Kidney tubule cell (primary cell): ENCODE data around the gene U2AF2.

Experiments used
- DNase-seq: peaks from one replicate; pipeline ENCODE4 v3.0.0-alpha.2; 2018; ENCODE audit warnings: low spot score

U2AF2 gene

DNA sequence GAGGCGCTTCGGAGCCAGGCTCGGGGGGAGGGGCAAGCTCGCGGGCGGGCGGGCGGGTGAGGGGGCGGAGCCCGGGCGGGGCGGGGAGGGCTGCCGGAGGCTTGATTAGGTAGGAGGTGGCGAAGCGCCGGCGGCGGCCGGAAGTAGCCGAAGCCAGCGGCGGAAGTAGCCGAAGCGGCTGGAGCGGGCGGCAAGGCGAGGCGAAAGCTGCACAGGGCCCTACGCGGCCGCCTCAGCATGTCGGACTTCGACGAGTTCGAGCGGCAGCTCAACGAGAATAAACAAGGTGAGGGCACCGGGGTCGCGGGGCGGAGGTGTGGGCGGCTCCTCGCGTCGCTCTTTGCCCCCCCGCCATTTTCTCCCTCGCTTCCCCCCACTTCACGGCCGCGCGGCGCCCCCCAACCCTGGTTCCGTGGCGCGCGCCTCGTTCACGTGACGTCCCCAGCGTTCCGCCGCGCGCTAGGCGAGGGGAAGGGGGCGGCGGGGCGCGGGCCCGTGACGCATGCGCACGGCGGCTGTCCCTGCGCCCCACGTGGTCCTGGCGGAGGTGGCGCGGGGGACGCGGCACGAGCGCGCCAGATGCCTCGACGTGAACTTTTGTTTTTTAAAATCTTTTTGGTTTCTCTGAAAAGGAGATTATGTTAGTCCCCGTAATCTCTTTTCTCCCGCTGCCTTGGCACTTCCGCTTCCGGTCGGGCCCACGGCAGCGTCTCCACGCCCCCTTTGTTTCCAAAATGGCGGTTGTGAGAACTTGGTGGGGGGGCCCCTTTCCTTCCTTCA lies at the start of gene U2AF2:
Gene U2AF2 (plus strand): TSS at position 168 of the 780 bp plus-strand sequence. CDS start 70 bp downstream, at position 238.
- peak; percentile 94 for DNase-seq

DNA sequence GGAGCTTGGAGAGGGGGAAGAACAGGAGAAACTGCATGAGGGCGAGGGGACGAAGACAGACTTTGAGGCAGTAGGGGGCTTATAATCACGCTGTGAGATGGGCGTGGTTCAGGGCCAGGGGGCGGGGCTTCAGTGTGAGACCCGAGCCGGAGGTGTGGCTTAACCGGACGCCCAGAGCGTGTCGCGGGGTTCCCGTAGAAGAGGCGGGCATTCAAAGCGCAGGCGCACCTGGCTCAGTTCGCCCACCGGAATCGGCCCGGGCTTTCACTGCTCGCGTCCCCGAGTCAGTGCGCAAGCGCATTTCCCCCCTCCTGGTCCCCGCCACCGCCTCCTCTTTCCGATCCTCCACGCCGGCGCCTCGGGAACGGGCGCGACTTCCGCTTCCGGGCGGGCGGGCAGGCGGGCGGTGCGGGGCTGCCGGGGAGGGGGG lies 49.6 kb upstream of the U2AF2 start:
- peak; percentile 96 for DNase-seq

DNA sequence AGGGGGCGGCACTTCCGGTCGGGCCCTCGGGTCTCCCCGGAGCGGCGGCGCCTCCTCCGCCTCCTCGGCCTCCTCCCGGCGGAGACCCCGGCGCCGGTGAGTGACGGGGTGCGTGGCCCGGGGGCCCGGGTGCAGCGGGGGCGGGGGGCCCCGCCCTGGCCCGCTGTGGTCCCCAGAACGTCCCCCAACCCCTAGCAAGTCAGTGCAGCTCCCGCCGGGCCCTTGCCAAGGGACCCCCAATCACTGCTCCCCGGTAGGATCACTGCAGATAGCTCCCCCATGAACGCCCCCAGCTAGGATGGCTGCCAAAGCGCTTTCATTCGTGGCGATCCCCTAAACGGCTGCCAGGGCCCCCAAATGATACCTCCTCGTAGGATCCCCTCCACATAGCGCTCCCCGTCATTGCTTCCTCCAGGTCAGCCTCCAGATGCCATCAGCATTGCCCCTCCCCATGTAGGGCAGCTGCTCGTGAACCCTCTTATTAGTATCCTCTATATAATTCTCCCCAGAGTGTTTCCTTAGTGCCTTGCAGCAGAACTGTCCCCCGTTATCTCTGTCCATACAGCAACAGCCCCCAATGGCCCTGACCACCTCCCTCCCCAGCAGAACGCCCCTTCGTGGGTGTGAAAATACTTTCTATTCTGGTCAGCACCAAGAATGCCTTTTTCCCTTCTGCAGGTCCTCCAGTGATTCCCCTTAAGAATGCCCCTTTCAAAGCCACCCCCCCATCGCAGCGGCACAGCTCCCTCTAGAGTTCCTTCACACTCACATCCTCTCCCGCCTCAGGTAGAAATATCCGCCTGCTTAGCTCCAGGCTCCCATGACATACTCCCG lies 49.0 kb upstream of the U2AF2 start, which contains the start of gene ZNF865:
Gene ZNF865 (plus strand): TSS at position 11 of the 834 bp plus-strand sequence. CDS start 7,972 bp downstream, outside the sequence.
- DNase-seq = peak; percentile 88

DNA sequence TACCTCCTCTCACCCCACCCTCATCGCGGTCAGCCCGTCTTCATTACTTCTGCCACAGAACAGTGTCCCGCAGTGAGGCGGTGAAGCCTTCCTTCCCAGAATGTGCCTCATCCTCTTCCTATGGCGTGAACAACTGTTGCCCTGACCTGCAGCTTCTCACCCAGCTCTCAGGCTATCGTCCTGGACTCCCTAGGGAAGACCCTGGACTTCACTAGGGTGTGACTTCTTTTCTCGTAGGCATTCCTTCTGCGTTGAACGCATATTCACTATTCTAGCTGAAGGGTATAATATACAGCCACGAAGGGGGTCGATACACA lies 48.4 kb upstream of the U2AF2 start:
- no peak for DNase-seq

DNA sequence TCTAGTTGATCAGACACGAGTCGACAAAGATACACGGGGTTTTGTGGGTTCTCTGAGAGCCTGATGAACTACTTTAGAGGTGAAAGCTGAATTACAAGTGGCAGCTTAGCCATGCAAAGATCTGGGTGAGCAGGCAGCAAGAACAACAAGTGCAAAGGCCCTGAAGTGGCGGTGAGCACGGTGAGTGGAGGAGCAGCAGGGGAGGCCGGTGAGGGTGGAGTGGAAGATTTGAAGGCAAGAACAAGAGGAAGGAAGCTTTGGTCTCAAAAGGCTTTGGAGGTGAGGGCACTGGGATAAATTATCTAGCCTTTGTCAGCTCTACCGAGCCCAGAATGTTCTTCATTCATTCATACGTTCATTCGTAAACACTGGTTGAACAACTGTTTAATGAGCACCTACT lies 48.0 kb upstream of the U2AF2 start:
- no peak for DNase-seq

DNA sequence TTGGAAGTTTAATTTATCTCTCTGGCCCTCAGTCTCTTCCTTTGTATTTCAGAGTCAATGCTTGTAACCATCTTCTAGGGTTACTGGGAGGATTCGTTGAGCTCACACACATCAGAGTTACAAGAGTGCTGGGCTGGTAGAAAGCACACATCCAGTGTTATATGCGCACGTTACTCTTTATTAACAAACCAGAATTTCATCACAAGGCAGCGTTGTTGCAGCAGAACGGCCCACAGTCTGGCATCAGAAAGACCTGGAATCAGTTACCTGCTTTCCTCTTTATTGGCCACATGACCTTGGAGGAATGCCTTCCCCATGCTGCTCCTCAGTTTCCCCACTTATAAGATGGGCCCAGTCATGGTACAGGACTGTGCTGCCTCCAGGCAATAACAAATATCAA lies 45.5 kb upstream of the U2AF2 start:
- no peak for DNase-seq

DNA sequence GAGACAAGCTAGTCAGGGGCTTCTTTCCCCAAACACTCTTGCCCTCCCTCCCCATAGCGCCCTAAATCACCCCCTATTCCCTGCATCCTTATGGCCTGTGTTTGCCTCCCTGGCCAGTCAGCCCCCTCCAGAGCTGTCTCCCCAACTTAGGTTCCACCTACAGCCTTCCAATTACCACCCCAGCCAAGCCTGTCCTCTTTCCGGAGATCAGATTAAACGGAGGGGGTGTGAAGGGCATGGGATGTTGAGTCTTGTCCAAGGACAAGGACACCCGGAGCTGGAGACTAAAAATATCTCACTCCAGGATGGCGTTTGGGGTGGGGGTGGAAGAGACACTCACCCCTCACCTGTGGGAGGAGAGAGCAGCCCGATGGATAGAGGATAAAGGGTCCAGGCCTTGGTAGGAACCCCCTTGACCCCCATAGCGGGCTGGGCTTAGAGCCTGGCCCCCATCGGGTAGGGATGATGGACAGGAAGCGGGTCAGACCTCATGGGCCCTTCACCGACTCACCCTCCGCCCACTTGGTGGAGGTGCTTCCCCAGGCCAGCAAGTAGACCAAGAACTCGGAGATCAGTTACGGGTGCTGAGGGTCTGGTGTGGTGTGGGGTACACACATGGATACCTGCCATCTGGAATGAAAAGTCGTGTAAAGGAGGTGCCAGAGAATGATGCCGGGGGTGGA lies 43.4 kb upstream of the U2AF2 start:
- DNase-seq = no peak

DNA sequence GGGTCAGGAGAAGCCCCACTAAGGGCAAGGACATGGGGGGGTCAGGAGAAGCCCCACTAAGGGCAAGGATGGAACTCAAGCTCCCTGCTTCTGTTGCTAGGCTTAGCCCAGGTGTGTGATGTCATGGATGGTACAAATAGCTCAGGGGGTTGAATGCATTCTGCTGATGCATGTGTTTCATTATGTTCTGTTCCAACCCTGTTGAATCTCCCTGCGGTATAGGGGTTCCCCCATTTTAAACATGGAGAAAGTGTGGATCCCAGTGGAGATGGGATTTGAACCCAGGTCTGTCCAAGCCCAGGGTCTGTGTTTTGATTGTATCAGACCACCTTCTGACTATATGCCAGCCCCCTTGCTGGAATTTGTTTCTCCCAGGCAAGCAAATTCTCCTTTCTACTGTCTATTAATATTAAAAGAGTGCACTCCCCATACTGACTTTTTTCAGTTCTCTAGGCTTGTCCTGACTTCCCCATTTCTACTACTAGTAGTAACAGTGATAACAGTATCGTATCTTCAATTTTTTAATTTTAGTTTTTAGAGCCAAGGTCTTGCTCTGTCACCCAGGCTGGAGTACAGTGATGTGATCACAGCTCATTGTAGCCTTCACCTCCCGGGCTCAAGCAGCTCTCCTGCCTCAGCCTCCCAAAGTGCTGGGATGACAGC lies 42.7 kb upstream of the U2AF2 start:
- no peak for DNase-seq

DNA sequence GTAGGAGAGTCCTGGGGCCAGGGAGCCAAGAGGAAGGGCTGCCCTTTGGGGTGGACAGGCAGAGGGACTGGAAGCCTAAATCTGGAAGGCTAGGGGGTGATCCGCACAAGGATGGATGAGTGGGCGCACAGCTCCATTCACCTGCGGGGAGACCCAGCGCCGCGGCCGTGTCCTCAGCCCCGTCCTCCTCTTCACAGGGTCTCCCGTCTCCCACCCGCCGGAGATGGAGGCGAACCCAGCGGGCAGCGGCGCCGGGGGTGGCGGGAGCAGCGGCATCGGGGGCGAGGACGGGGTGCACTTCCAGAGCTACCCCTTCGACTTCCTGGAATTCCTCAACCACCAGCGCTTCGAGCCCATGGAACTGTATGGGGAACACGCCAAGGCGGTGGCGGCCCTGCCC lies 41.4 kb upstream of the U2AF2 start:
- no peak for DNase-seq

DNA sequence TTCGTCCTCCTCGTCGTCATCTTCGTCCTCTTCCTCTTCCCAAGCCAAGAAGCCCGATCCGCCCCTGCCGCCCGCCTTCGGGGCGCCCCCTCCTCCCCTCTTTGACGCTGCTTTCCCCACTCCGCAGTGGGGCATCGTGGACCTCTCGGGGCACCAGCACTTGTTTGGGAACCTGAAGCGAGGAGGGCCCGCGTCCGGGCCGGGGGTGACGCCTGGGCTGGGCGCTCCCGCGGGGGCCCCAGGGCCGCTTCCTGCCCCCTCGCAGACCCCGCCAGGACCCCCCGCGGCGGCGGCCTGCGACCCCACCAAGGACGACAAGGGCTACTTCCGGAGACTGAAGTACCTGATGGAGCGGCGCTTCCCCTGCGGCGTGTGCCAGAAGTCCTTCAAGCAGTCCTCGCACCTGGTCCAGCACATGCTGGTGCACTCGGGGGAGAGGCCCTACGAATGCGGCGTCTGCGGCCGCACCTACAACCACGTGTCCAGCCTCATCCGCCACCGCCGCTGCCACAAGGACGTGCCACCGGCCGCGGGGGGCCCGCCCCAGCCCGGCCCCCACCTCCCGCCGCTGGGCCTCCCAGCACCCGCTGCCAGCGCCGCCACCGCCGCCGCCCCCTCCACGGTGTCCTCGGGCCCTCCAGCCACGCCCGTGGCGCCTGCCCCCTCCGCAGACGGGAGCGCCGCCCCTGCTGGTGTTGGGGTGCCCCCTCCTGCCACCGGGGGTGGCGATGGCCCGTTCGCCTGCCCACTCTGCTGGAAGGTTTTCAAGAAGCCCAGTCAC lies 40.7 kb upstream of the U2AF2 start:
- no peak for DNase-seq

DNA sequence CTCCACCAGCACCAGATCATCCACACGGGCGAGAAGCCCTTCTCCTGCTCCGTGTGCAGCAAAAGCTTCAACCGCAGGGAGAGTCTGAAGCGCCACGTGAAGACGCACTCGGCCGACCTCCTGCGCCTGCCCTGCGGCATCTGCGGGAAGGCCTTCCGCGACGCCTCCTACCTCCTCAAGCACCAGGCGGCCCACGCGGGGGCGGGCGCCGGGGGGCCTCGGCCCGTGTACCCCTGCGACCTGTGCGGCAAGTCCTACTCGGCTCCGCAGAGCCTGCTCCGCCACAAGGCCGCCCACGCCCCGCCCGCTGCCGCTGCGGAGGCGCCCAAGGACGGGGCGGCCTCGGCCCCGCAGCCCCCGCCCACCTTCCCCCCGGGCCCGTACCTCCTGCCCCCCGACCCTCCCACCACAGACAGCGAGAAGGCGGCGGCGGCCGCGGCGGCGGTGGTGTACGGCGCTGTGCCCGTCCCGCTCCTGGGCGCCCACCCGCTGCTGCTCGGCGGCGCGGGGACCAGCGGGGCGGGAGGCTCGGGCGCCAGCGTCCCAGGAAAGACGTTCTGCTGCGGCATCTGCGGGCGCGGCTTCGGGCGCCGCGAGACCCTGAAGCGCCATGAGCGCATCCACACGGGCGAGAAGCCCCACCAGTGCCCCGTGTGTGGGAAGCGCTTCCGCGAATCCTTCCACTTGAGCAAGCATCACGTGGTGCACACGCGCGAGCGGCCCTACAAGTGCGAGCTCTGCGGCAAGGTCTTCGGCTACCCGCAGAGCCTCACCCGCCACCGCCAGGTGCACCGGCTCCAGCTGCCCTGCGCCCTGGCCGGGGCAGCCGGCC lies 39.9 kb upstream of the U2AF2 start:
- DNase-seq = no peak

DNA sequence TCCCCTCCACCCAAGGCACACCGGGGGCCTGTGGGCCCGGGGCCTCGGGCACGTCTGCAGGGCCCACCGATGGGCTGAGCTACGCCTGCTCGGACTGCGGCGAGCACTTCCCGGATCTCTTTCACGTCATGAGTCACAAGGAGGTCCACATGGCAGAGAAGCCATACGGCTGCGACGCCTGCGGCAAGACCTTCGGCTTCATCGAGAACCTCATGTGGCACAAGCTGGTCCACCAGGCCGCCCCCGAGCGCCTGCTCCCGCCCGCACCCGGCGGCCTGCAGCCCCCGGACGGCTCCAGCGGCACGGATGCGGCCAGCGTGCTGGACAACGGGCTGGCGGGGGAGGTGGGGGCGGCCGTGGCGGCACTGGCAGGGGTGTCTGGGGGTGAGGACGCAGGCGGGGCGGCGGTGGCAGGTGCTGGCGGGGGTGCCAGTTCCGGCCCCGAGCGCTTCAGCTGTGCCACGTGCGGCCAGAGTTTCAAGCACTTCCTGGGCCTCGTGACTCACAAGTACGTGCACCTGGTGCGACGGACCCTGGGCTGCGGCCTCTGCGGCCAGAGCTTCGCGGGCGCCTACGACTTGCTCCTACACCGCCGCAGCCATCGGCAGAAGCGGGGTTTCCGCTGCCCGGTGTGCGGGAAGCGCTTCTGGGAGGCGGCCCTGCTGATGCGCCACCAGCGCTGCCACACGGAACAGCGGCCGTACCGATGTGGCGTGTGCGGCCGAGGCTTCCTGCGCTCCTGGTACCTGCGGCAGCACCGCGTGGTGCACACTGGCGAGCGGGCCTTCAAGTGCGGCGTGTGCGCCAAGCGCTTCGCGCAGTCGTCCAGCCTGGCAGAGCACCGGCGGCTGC lies 39.1 kb upstream of the U2AF2 start:
- DNase-seq = no peak

DNA sequence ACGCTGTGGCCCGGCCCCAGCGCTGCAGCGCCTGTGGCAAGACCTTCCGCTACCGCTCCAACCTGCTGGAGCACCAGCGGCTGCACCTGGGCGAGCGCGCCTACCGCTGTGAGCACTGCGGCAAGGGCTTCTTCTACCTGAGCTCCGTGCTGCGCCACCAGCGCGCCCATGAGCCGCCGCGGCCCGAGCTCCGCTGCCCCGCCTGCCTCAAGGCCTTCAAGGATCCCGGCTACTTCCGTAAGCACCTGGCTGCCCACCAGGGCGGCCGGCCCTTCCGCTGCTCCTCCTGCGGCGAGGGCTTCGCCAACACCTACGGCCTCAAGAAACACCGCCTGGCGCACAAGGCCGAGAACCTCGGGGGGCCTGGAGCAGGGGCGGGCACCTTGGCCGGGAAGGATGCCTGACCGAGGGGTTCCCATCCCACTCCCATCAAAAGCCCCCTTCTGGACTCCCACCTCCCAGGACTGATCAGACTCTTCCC lies 38.4 kb upstream of the U2AF2 start:
- DNase-seq = no peak

DNA sequence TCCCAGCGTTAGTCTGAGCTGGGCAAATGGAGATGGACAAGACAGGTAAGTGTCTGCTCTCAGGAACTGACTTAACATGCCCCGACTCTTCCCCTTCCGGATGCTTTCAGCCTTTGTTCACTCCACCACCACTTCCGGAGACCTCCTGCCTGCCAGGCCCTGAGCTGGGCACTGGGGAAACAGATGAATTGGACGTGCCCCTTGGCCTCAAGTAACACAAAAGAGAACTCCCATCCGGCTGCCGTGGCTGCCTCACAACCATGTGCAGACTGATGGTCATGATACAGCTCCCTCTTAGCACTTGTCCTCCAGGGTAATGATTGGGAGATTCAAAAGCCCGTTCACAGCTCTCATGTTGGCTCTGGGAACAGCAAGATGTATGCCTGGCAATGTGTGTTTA lies 37.4 kb upstream of the U2AF2 start:
- DNase-seq = no peak

DNA sequence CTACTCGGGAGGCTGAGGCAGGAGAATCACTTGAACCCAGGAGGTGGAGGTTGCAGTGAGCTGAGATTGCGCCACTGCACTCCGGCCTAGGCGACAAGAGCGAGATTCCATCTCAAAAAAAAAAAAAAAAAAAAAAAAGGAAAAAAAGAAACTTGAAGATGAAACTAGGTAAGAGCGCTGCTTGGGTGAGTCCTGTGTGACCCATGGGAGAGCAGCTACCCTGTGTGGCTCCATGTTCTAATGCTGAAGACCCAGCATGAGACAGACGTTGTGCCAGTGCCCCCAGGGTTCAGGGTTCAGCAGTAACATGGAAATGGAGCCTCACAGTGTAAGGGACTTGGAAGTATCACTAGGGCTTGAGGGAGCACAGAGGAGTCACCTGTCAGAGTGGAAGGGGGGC lies 36.4 kb upstream of the U2AF2 start:
- DNase-seq = no peak

DNA sequence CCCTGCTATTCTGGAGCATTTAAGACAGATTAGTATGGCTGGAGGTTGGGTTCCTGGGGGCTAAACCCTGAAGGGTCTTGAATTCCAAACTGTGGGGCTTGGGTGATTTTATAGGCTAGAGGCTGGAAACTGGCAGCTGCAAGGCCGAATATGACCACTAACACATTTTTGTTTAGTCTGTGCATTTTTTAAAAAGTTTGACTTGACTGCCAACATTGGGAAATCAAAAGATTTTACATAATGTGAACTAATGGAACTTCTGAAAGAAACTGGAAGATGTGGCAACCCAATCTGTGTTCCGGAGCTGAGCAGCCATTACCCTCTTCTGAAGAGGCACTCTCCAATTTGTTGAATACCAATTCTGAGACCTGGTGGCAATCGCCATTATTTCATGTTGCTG lies 35.5 kb upstream of the U2AF2 start:
- DNase-seq = no peak

DNA sequence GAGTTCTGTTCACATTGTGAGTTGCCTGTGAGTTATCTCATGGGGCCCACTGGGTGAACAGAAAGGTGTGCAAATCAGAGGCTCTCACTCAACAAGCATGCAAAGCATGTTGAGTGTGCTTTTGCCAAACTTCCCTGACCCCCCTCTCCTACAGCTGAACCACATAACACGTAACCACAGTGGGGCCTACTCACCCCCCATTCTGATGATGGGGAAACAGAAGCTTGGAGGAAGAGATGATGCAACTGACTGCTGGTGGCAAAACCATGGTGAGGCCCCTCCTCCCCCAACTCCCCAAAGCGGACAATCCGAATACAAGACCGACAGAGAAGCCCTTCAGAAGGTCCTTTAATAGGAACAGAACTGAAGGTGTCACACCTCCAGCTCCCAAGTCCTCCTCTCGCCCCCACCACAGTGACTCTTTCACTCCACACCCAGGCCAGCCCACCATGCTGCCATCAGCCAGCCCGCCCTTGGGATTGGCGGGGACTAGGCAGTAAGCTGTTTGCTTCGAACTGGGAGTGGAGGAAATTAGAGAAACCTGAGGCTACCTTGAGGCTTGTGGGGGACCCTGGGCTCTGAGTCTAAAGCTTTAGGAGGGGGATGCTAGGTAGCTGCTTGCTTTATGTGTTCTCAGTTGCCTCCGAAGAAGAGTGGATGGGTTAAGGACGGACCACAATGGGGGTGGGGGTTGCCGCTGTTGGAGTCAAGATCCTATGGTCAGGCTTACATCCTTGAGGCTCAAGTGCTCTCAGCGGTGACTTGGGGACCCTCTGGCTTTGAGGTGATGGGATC lies 34.2 kb upstream of the U2AF2 start:
- DNase-seq = no peak

DNA sequence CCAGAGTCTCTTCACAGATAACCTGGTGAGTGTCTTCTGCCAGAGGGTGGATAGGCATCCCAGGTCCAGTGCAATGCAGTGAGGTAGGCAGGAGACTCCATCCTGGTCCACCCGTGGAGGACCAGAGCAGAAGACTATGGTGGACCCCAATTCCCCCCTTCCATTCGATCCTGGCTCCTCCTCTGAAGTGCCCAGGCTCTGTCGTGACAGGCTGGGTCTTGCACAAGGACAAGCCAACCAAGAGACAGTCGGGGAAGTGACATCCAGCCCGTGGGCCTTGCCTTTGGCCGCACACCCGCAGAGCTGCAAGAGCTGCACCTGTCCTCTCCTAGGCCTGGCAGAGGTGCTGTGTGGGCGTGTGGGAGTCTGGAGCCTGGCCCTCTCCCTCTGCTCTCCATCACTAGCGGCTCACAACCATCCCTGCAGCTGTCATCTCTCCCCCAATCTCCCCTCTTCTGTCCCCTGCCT lies 33.6 kb upstream of the U2AF2 start:
- no peak for DNase-seq
